GM18526 (cell line): ENCODE measurements around the gene CDC123.
A peak's percentile ranks its signal among the peaks of the same experiment; 100 is the strongest.

Source experiments
- POLR2A ChIP-seq: IDR thresholded peaks from 3 replicates; pipeline ENCODE4 v1.6.1; 2011; ENCODE audit not compliant: insufficient read length; ENCODE audit errors: extremely low read depth

CDC123 gene

GRCh38 chr10:12195603-12196506 lies at the start of gene CDC123, which contains the start of gene NUDT5:
Gene CDC123 (plus strand): TSS chr10:12196188. CDS start chr10:12196246, 58 bp downstream.
Gene NUDT5 (minus strand): TSS chr10:12195891. CDS start chr10:12186291, 9,600 bp downstream.
- peak; percentile 48 for TF ChIP-seq POLR2A

DNA sequence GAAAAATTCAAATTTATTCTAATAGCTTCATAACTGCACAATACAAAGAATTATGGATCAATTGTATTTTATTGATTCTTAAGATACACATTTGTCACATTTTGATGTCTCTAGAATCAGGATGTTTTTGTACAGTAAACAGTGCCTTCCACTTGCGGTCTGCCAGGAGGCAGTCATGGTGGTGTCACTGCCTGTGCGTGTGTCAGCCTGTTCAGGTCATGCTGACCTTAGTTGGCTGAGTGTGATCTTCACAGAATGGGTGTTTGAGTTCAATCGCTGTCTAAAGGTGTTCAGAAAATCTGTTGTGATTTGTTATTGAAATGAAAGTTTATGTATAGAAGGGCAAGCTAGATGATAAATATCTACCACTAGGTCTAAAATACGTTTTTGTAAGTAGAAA lies 45.8 kb upstream of the CDC123 start:
- TF ChIP-seq POLR2A, result no peak

GRCh38 chr10:12154516-12154915 lies 41.5 kb upstream of the CDC123 start:
- TF ChIP-seq POLR2A, result no peak

- TF ChIP-seq POLR2A, result no peak
These were observed 39.4 kb upstream of the CDC123 start for GRCh38 chr10:12156367-12157123.

- TF ChIP-seq POLR2A, result no peak
These were observed 37.9 kb upstream of the CDC123 start for GRCh38 chr10:12158111-12158510.

DNA sequence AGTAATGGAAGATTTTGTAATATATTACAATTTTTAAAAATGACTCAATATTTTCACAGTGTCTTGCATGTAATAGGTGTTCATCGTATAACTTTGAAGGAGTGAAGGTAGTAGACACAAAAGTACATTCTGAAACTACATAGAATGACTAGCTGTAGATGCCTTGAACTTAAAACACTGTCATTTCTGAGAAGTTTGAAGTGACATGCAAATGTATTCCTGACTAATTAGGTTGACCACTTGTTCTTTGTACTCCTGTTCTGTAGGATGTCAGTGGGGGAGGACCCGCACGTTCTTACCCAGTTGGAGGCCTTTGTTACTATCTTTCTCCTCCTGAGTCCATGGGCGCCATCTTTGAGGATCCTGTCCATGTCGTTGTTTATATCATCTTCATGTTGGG lies 35.3 kb upstream of the CDC123 start:
- TF ChIP-seq POLR2A, result no peak

GRCh38 chr10:12162927-12163326 lies 33.1 kb upstream of the CDC123 start:
- TF ChIP-seq POLR2A, result no peak

- no peak for TF ChIP-seq POLR2A
These were observed 31.9 kb upstream of the CDC123 start for GRCh38 chr10:12164085-12164484.

DNA sequence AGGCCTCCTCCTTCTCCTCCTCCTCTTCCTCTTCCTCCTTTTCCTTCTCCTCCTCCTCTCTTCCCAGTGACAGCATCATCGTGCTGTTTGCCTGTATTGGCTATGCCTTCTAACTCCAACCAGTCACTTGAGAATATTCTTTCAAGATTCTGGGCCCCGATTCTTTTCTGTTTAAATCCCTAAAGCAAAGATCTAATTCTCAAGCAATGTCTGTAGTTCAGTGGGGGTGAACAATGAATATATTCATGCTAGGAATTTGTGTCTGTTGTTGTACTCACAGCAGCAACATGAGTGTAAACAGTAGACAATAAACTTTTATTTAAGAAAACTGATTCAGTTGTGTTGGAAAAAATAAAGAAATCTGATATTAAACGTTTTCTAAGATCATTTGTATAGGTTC lies 31.0 kb upstream of the CDC123 start:
- TF ChIP-seq POLR2A, result no peak

DNA sequence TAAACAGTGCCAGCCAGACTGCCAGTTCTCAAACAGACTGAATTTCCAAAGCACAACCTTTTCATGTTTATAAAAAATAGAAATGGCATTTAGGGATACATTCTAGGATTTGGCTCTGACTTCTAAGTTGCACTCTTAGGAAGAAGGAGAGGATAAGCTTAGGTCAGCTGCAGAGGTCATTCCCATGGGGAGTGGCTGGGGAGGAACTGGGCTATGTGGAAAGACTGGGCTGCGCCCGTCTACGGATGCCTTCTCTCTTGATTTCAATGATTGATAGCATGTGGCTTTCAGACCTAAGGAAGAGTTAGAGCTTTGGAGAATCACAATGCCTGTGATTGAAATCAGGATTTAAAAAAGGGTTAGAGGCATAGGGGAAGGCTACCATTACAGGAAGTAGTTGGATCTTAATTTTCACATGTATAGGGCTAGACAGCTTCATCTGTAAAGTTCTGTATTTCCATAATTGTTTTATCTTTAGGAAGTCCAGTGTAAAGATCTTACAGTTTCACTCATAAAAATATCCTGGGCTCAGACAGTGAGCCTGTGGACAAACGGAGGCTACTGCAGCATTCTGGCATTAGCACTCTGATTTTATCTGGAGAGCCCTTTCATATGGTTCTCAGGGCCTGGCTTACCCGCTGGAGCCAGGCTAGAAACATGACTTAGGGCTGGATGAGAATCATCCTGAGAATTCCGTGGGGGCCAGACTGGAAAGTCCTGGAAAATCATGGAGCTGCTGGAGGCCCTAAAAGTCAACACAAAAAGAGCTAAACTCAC lies 29.8 kb upstream of the CDC123 start:
- no peak for TF ChIP-seq POLR2A

DNA sequence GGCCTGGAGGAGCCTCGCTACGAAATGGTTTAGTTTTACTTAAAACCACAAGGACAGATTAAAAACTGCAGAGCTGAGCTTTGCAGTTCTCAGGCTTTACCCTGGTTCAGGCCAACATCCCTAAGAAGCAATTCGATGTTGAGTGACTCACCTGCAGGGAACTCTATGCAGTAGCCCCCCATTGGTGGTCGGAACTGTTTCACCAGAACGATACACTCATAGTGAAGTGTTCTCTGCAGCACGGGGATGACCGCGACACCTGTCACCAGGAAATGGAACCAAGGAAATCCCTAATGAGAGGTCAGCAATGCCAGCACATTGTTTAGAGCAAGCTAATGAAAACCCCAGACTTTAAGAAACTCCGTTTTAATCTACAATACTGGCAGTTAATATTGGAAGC lies 18.3 kb upstream of the CDC123 start:
- no peak for TF ChIP-seq POLR2A

- TF ChIP-seq POLR2A, result no peak
These were observed 16.3 kb upstream of the CDC123 start for GRCh38 chr10:12179606-12180170.

DNA sequence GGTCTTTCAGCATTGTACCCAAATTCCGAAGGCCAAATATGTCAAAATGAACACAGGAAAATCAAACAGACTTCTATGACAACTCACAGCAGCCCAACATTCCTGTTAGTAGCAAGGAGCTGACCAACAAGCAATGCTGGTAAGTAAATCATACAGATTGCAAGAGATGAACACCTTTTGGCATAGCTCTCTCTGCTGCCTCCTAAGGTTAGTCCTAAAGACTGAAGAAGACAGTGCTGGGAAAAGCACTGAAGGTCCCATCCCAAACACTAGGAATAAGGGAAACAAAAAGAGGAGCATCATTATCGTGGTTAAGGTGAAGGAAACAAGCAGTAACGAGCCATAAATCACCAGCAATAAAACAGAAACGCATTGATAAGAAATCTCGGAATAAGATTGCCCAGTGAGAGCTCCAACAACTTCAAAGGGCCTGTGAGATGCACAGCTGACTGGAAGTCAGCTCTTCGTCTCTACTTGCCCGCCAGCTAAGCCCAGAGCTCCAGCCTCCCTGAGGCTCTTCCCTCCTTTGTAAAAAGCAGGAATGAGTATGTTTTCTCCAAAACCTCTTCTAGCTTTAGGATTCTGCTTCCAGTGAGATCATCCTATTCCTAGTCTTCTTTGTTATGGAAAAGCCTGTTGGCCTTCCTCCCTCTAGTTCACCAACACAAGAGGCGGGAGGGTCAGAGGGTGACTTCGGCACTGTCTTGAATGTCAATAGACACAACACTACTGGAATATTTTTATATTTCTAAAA lies 15.6 kb upstream of the CDC123 start:
- no peak for TF ChIP-seq POLR2A

DNA sequence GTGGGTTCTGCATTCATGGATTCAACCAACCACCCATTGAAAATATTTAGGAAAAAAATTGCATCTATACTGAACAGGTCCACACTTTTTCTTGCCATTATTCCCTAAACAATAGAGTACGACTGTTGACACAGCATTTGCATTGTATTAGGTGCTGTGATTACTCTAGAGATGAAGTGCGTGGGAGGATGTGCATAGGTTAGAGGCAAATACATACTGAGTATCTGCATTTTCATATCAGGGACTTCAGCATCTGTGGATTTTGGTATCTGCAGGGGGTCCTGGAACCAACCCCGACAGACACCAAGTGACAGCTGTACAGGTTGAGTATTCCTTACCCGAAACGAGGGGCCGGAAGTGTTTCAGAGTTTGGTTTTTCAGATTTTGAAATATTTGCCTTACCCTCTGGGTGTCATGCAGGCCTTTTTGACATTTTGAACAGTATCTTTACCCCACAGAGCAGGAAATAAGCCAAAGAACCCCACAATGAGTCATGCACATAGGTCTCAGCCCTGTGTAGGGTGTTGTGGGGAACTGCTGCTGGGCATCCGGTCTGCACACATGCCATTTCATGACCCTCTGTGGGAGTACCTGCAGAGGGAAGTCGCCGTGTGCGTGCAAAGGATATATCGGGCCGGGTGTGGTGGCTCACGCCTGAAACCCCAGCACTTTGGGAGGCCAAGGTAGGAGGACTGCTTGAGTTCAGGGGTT lies 14.8 kb upstream of the CDC123 start:
- no peak for TF ChIP-seq POLR2A
